Measurements from ENCODE around the gene XPR1.

XPR1 gene

DNA sequence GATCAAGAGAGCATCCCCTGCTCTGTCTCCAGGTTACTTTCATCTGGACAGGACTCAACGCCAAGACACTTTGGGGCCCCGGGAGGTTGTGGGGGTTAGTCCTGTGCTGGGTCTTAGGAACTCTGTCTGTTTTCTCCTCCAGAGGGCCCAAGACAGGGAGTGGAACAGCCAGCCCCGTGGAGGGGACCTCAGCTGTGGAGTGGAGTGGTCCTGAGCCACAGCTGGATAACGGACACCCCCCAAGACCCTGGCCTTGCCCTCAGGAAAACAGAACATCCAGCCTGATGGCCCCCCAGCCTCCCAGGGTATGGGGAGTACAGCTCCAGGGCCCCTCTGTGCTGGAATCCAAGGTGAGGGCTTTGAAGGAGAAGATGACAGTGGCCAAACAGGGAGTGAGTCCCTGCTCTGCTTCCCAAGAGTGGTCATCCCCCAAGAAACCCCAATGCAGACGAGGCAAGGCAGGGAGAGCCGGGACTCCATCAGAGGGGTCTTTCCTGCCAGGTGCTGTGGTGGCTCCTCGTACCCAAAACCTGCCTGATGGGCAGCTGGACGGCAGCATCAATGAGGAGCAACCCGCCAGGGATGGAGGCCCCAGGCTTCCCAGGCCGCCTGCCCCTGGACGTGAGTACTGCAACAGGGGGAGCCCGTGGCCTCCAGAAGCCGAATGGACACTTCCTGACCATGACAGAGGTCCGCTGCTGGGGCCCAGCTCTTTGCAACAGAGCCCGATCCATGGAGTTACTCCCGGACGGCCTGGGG is 284.4 kb downstream of the XPR1 start:
- no peaks in the 10 kb centered on the region for H3K9me3 ChIP-seq (ENCODE audit: control insufficient read depth in 2 of 2, low read length in 2 of 2)
- no peak overlapping the region for H3K4me3 ChIP-seq (ENCODE audit: low read length in 2 of 2)
- H3K9ac ChIP-seq (ENCODE audit: low read length in 2 of 2): no peak overlapping the region
- no peak overlapping the region for H3K27ac ChIP-seq (ENCODE audit: low read length)
- peaks cover 14% of the 10 kb centered on the region for H3K4me1 ChIP-seq (ENCODE audit: control insufficient read depth, insufficient read depth, low read length)
- no peaks in the 10 kb centered on the region for H3K27me3 ChIP-seq (ENCODE audit: control insufficient read depth in 1 of 2, insufficient read depth in 2 of 2, low read length in 2 of 2)
- H3K36me3 ChIP-seq (ENCODE audit: control insufficient read depth in 2 of 2, insufficient read depth in 2 of 2, low read length in 2 of 2): peaks cover 14 to 21% of the 10 kb centered on the region in 2 donors

DNA sequence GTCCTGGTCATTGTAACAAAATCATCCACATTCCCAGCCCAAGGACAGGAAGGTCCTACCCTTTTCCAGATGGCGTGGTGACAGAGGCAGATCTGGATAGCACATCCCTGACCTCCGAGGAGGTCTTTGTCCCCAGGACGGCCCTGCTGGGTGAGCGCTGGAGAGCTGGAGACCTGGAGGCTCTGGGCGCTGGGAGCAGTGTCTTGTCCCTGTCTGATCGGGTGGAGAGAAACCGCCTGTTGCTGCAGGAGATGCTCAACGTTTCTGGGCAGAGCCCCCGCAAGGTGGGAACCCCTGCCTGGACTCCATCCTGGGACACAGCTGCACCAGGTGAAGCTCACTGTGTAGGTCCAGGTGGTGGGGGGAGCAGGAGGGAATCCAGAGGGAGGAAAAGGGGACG is 284.9 kb downstream of the XPR1 start:
- Histone ChIP-seq H3K4me3 (ENCODE audit: low read length in 2 of 2) (no peak overlapping the region), H3K9me3 (ENCODE audit: control insufficient read depth in 2 of 2, low read length in 2 of 2) (no peaks in the 10 kb centered on the region), H3K27ac (ENCODE audit: low read length) (no peak overlapping the region), H3K4me1 (ENCODE audit: control insufficient read depth, insufficient read depth, low read length) (peaks cover 8% of the 10 kb centered on the region), H3K36me3 (ENCODE audit: control insufficient read depth in 2 of 2, insufficient read depth in 2 of 2, low read length in 2 of 2) (peaks cover 14 to 21% of the 10 kb centered on the region in 2 donors), H3K9ac (ENCODE audit: low read length in 2 of 2) (no peak overlapping the region), H3K27me3 (ENCODE audit: control insufficient read depth in 1 of 2, insufficient read depth in 2 of 2, low read length in 2 of 2) (no peaks in the 10 kb centered on the region)

DNA sequence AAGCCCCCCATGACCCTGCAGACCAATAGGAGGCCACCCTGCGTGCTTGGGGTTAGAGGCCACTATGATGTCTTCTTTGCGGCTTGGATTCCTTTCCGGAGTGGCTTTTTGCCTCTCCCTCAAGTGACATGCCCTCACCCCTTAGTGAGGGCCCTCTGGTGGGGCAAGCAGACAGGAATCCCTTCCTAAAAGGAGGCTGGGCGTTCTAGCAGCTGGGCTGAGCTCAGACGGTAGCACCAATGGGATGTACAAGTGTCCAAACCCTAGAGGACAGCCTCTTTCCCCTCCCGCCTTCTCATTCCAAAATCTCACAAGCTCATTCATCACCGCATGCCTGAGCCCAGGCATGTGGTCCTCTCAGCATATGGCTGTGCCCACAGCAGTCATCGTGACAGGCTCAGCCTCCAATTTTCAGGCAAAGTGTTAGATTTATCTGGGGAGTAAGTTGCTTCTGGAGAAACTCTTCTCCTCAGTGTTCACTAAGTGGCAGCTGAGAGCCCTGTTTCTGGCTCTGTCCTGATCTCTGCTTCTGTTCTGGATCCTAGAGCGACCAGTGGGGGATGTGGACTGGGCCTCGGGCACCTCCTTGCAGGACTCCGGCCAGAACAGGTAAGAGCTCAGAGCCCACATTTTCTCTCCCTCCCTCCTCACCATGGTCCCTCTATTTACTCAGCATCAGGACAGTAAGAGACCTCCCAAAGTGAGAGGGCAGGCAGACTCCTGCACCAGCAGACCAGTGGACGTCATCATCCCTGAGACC is 285.7 kb downstream of the XPR1 start:
- Histone ChIP-seq H3K27ac (ENCODE audit: low read length) (no peak overlapping the region), H3K36me3 (ENCODE audit: control insufficient read depth in 2 of 2, insufficient read depth in 2 of 2, low read length in 2 of 2) (peaks cover 14 to 21% of the 10 kb centered on the region in 2 donors), H3K4me1 (ENCODE audit: control insufficient read depth, insufficient read depth, low read length) (peaks cover 8% of the 10 kb centered on the region), H3K4me3 (ENCODE audit: low read length in 2 of 2) (no peak overlapping the region), H3K27me3 (ENCODE audit: control insufficient read depth in 1 of 2, insufficient read depth in 2 of 2, low read length in 2 of 2) (no peaks in the 10 kb centered on the region), H3K9me3 (ENCODE audit: control insufficient read depth in 2 of 2, low read length in 2 of 2) (no peaks in the 10 kb centered on the region), H3K9ac (ENCODE audit: low read length in 2 of 2) (no peak overlapping the region)

DNA sequence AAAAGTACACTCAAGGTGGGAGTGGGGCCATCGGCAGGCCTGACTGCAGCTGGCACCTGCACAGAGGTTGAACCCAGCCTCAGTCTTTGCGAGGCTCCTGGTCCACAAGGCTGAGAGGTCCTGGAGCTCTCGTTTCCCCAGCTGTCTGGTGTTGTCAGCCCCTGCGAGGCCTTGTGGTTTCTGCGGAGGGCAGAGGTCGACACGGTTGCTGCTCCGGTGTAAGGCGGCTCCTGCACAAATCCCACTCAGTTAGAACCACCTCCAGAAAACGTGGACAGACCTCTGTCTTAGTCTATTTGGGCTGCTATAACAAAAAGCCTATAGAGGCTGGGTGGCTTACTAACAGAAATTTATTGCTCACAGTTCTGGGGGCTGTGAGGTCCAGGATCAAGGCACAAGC is 286.7 kb downstream of the XPR1 start:
- peaks cover 8% of the 10 kb centered on the region for H3K4me1 ChIP-seq (ENCODE audit: control insufficient read depth, insufficient read depth, low read length)
- H3K36me3 ChIP-seq (ENCODE audit: control insufficient read depth in 2 of 2, insufficient read depth in 2 of 2, low read length in 2 of 2): peaks cover 14 to 21% of the 10 kb centered on the region in 2 donors
- no peaks in the 10 kb centered on the region for H3K9me3 ChIP-seq (ENCODE audit: control insufficient read depth in 2 of 2, low read length in 2 of 2)
- H3K9ac ChIP-seq (ENCODE audit: low read length in 2 of 2): no peak overlapping the region
- H3K27me3 ChIP-seq (ENCODE audit: control insufficient read depth in 1 of 2, insufficient read depth in 2 of 2, low read length in 2 of 2): no peaks in the 10 kb centered on the region
- no peak overlapping the region for H3K4me3 ChIP-seq (ENCODE audit: low read length in 2 of 2)
- no peak overlapping the region for H3K27ac ChIP-seq (ENCODE audit: low read length)

DNA sequence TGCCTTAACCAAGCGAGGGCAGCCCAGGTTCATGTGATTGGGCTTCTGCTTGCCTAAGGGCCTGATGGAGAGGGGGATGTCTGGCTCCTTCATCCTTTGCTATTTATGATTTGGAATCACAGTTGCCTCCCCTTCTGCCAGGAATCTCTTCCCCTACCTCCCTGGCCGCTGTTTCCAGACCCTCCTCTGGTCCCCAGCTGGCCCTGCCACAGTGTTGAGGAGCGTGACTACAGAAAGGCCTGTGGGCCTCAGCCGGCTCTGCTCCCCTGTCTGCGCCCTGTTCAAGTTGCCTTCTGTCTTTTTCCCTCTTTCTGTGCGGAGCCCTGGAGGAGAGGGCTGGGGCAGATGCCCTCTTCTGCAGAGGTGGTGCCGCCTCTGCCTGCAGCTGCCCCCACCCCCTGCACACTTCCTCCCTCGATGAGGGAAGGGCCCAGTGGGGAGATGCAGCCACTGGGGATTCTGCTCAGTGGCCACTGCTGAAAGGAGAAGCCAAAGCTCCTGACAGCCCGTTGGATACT is 287.4 kb downstream of the XPR1 start:
- H3K27ac ChIP-seq (ENCODE audit: low read length): no peak overlapping the region
- H3K4me1 ChIP-seq (ENCODE audit: control insufficient read depth, insufficient read depth, low read length): peaks cover 8% of the 10 kb centered on the region
- H3K9me3 ChIP-seq (ENCODE audit: control insufficient read depth in 2 of 2, low read length in 2 of 2): no peaks in the 10 kb centered on the region
- H3K4me3 ChIP-seq (ENCODE audit: low read length in 2 of 2): no peak overlapping the region
- H3K36me3 ChIP-seq (ENCODE audit: control insufficient read depth in 2 of 2, insufficient read depth in 2 of 2, low read length in 2 of 2): peaks cover 14 to 21% of the 10 kb centered on the region in 2 donors
- H3K9ac ChIP-seq (ENCODE audit: low read length in 2 of 2): no peak overlapping the region
- no peaks in the 10 kb centered on the region for H3K27me3 ChIP-seq (ENCODE audit: control insufficient read depth in 1 of 2, insufficient read depth in 2 of 2, low read length in 2 of 2)

DNA sequence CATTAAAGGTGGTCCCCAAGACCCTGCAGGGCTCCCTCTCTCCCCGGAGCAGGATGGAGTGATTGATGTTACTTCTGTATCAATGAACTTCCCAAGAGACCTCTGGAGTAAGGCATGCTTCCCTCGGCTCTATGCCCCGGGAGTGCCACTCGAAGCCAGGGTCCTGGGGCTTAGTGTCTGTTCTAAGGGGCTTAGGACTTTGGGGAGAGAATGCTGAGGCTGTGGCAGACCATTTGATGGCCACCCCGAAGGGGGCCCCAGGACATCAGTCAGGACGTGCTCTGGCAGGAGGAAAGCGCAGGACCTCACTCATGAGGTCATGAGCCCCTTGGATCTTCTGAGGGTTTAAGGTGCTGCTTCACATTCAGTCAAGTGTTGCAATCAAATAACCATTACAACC is 288.4 kb downstream of the XPR1 start:
- no peaks in the 10 kb centered on the region for H3K27me3 ChIP-seq (ENCODE audit: control insufficient read depth in 1 of 2, insufficient read depth in 2 of 2, low read length in 2 of 2)
- H3K27ac ChIP-seq (ENCODE audit: low read length): no peak overlapping the region
- H3K4me1 ChIP-seq (ENCODE audit: control insufficient read depth, insufficient read depth, low read length): peaks cover 4% of the 10 kb centered on the region
- peaks cover 14 to 21% of the 10 kb centered on the region in 2 donors for H3K36me3 ChIP-seq (ENCODE audit: control insufficient read depth in 2 of 2, insufficient read depth in 2 of 2, low read length in 2 of 2)
- H3K9ac ChIP-seq (ENCODE audit: low read length in 2 of 2): no peak overlapping the region
- H3K9me3 ChIP-seq (ENCODE audit: control insufficient read depth in 2 of 2, low read length in 2 of 2): no peaks in the 10 kb centered on the region
- no peak overlapping the region for H3K4me3 ChIP-seq (ENCODE audit: low read length in 2 of 2)

DNA sequence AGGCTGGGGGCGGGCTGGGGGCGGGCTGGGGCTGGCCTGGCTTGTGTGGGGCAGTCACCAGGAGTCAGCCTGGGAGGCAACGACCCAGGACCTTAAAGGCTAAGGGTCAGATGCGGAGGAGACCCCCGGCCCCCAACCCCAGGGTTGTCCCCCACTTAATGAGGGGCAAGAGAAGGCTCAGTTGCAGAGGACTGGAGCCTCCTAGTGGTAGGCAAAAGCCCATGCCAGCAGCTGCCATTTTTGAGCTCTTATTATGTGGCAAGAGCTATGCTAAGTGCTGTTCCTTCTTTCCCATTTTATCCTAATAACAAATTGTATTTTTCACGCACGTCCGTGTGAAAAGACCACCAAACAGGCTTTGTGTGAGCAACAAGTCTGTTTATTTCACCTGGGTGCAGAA is 288.9 kb downstream of the XPR1 start:
- H3K4me3 ChIP-seq (ENCODE audit: low read length in 2 of 2): no peak overlapping the region
- H3K9ac ChIP-seq (ENCODE audit: low read length in 2 of 2): no peak overlapping the region
- no peaks in the 10 kb centered on the region for H3K9me3 ChIP-seq (ENCODE audit: control insufficient read depth in 2 of 2, low read length in 2 of 2)
- H3K27me3 ChIP-seq (ENCODE audit: control insufficient read depth in 1 of 2, insufficient read depth in 2 of 2, low read length in 2 of 2): no peaks in the 10 kb centered on the region
- H3K36me3 ChIP-seq (ENCODE audit: control insufficient read depth in 2 of 2, insufficient read depth in 2 of 2, low read length in 2 of 2): peaks cover 14 to 21% of the 10 kb centered on the region in 2 donors
- no peak overlapping the region for H3K27ac ChIP-seq (ENCODE audit: low read length)
- H3K4me1 ChIP-seq (ENCODE audit: control insufficient read depth, insufficient read depth, low read length): peaks cover 8% of the 10 kb centered on the region

DNA sequence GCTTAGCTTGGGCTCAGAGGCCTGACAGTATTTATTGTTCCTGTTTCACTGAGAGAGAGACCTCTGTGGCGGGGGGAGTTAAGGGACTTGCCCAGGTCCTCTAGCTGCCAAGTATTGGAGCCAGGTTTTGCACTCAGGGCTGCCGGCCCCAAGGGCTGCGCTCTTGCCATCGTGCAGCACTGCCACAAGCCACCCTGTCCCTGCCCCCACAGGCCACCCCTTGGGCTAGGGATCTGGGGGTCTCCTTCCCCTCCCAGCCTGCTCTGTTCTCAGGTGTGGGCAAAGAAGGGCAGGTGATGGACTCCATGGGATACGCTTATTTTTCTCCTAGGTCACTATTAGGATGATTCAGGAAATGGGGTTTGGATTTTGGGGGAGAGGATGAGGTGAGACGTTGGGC is 289.6 kb downstream of the XPR1 start:
- Histone ChIP-seq H3K9me3 (ENCODE audit: control insufficient read depth in 2 of 2, low read length in 2 of 2) (no peaks in the 10 kb centered on the region), H3K36me3 (ENCODE audit: control insufficient read depth in 2 of 2, insufficient read depth in 2 of 2, low read length in 2 of 2) (peaks cover 14 to 21% of the 10 kb centered on the region in 2 donors), H3K4me3 (ENCODE audit: low read length in 2 of 2) (no peak overlapping the region), H3K9ac (ENCODE audit: low read length in 2 of 2) (no peak overlapping the region), H3K27ac (ENCODE audit: low read length) (no peak overlapping the region), H3K27me3 (ENCODE audit: control insufficient read depth in 1 of 2, insufficient read depth in 2 of 2, low read length in 2 of 2) (no peaks in the 10 kb centered on the region), H3K4me1 (ENCODE audit: control insufficient read depth, insufficient read depth, low read length) (peaks cover 15% of the 10 kb centered on the region)

DNA sequence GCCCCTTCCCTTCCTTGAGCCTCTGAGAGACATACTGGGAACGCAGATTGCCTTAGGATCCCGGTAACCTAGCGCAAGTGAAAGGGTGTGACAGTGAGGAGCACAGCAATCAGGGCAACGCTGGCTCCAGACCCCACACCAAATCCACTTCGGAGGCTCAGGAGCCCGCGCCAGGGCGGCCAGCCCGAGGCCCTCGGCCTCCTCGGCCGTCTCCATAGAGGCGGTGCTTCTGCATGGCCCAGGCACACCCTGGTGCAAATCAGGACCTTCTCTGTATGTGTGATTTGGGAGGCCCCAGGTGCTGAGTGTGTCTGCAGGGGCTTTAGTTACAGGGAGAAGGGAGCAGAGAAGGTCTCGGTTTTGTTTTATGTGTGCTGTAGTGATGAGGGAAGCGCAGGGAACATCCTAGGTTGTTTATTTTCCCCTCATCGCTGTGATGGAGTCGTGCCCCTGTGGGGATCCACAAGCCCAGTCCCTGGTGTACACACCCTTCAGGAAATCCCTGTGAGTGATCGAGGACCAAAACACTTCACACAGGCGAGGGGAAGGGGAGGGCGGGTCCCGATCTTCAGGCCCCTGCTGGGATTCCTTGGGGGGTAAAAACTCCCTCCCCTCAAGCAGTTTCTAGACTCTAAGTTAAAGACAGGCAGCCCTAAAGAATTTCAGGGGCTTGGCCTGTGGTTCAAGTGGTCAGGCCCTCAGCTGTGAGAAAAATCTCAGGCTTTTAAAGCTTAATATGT is 290.2 kb downstream of the XPR1 start:
- H3K27ac ChIP-seq (ENCODE audit: low read length): no peak overlapping the region
- peaks cover 14 to 15% of the 10 kb centered on the region in 2 donors for H3K36me3 ChIP-seq (ENCODE audit: control insufficient read depth in 2 of 2, insufficient read depth in 2 of 2, low read length in 2 of 2)
- no peak overlapping the region for H3K4me3 ChIP-seq (ENCODE audit: low read length in 2 of 2)

DNA sequence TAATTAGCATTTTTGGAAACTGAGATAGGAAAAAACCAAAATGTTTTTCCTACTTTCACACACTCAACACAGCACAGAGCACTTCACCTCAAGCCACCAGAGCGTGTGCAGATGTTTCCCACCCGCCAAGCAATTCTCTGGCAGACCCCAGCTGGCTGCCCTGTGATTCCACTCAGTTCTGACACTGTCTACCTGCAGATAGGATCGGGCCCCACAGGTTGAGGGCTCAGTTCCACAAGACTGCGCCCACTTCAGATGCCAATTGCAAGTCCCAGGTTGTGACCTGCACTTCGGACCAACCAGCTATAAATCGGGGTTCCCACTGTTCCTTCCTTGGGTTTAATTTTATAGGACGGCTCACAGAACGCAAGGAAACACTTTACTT is 290.8 kb downstream of the XPR1 start:
- Histone ChIP-seq H3K27me3 (ENCODE audit: control insufficient read depth in 1 of 2, insufficient read depth in 2 of 2, low read length in 2 of 2) (no peaks in the 10 kb centered on the region), H3K4me3 (ENCODE audit: low read length in 2 of 2) (no peak overlapping the region), H3K27ac (ENCODE audit: low read length) (no peak overlapping the region), H3K4me1 (ENCODE audit: control insufficient read depth, insufficient read depth, low read length) (peaks cover 26% of the 10 kb centered on the region), H3K9me3 (ENCODE audit: control insufficient read depth in 2 of 2, low read length in 2 of 2) (no peaks in the 10 kb centered on the region), H3K36me3 (ENCODE audit: control insufficient read depth in 2 of 2, insufficient read depth in 2 of 2, low read length in 2 of 2) (peaks cover 8 to 13% of the 10 kb centered on the region in 2 donors), H3K9ac (ENCODE audit: low read length in 2 of 2) (no peak overlapping the region)

More for the DNA sequence above, 290.2 kb downstream of the XPR1 start:
- H3K9me3 ChIP-seq (ENCODE audit: control insufficient read depth in 2 of 2, low read length in 2 of 2): no peaks in the 10 kb centered on the region
- peaks cover 21% of the 10 kb centered on the region for H3K4me1 ChIP-seq (ENCODE audit: control insufficient read depth, insufficient read depth, low read length)
- no peak overlapping the region for H3K9ac ChIP-seq (ENCODE audit: low read length in 2 of 2)
- H3K27me3 ChIP-seq (ENCODE audit: control insufficient read depth in 1 of 2, insufficient read depth in 2 of 2, low read length in 2 of 2): no peaks in the 10 kb centered on the region
